ENCODE measurements around the gene FAM228B.

GRCh38 chr2:24076849-24077534, 46.3 kb upstream of the FAM228B start:
- TF ChIP-seq, protein P1, sequence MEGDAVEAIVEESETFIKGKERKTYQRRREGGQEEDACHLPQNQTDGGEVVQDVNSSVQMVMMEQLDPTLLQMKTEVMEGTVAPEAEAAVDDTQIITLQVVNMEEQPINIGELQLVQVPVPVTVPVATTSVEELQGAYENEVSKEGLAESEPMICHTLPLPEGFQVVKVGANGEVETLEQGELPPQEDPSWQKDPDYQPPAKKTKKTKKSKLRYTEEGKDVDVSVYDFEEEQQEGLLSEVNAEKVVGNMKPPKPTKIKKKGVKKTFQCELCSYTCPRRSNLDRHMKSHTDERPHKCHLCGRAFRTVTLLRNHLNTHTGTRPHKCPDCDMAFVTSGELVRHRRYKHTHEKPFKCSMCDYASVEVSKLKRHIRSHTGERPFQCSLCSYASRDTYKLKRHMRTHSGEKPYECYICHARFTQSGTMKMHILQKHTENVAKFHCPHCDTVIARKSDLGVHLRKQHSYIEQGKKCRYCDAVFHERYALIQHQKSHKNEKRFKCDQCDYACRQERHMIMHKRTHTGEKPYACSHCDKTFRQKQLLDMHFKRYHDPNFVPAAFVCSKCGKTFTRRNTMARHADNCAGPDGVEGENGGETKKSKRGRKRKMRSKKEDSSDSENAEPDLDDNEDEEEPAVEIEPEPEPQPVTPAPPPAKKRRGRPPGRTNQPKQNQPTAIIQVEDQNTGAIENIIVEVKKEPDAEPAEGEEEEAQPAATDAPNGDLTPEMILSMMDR (optimal IDR thresholded peaks at IDR 0.05 in 1 of 3, IDR thresholded peaks at IDR 0.05 in 1 of 3, conservative IDR thresholded peaks at IDR 0.05 in 1 of 3; ENCODE audit: extremely low read depth in 1 of 3, insufficient read depth in 2 of 3, low read length in 3 of 3) = no peak
- TF ChIP-seq EZH2 (IDR thresholded peaks at IDR 0.05; ENCODE audit: low read length) = no peak

All from keratinocyte (primary cell).